Fibroblast of lung (primary cell): ENCODE results near the gene TTBK2. TPM values are rescaled to one million over a fixed set of nuclear protein-coding genes. Genes with fewer than 3 reads are reported as not detected.

Experiments used
- DNase-seq, 2 donors: peaks; one replicate each; pipeline versions ENCODE4 v3.0.0 to v3.0.0-alpha.2; 2010; ENCODE audit warnings: low read depth in 2 of 2
- H2AFZ ChIP-seq: 2 replicates; pipeline ENCODE4 v1.5.1; 2012; ENCODE audit warnings: low read length, control low read depth, inconsistent platforms
- H3K27ac ChIP-seq: 2 replicates; pipeline ENCODE4 v1.5.1; 2011; ENCODE audit warnings: low read length, control low read depth; ENCODE audit not compliant: insufficient read depth
- H3K27me3 ChIP-seq: 2 replicates; pipeline ENCODE4 v1.5.1; 2011; ENCODE audit warnings: mild to moderate bottlenecking, low read length; ENCODE audit not compliant: control insufficient read depth, insufficient read depth
- H3K36me3 ChIP-seq: 2 replicates; pipeline ENCODE4 v1.5.1; 2011; ENCODE audit warnings: low read length; ENCODE audit not compliant: control insufficient read depth, insufficient read depth
- H3K4me1 ChIP-seq: 2 replicates; pipeline ENCODE4 v1.5.1; 2011; ENCODE audit warnings: low read length; ENCODE audit not compliant: control insufficient read depth, insufficient read depth; ENCODE audit errors: extremely low read depth
- H3K4me2 ChIP-seq: 2 replicates; pipeline ENCODE4 v1.5.1; 2011; ENCODE audit warnings: low read length, control low read depth; ENCODE audit not compliant: insufficient read depth; ENCODE audit errors: extremely low read depth
- H3K4me3 ChIP-seq, 4 experiments: fragments of 200-600 bp in 1 of 4; sonication (generic) in 1 of 4; replicated peaks in 1 of 4; 2 replicates each; pipeline ENCODE4 v1.5.1; 2011 to 2016; ENCODE audit warnings: low read length in 4 of 4, low read depth in 3 of 4, mild to moderate bottlenecking in 3 of 4, control low read depth in 2 of 4, inconsistent platforms in 1 of 4, mixed read lengths in 1 of 4; ENCODE audit not compliant: insufficient read depth in 1 of 4; ENCODE audit errors: control extremely low read depth in 1 of 4
- H3K79me2 ChIP-seq: 2 replicates; pipeline ENCODE4 v1.5.1; 2012; ENCODE audit warnings: mild to moderate bottlenecking, low read length, inconsistent platforms; ENCODE audit not compliant: control insufficient read depth, insufficient read depth
- H3K9ac ChIP-seq: 2 replicates; pipeline ENCODE4 v1.5.1; 2011; ENCODE audit warnings: mild to moderate bottlenecking, low read length, control low read depth; ENCODE audit not compliant: insufficient read depth
- H3K9me3 ChIP-seq: 2 replicates; pipeline ENCODE4 v1.5.1; 2012; ENCODE audit warnings: low read depth, low read length; ENCODE audit not compliant: control insufficient read depth, insufficient read depth
- H4K20me1 ChIP-seq: 2 replicates; pipeline ENCODE4 v1.5.1; 2011; ENCODE audit warnings: low read length; ENCODE audit not compliant: control insufficient read depth, insufficient read depth; ENCODE audit errors: extremely low read depth
- EZH2 ChIP-seq: IDR thresholded peaks from 2 replicates; pipeline ENCODE4 v1.5.1; 2012; ENCODE audit warnings: low read length, control low read depth, mild to moderate bottlenecking; ENCODE audit errors: missing control alignments
- polyA plus RNA-seq, 2 donors: library from polyadenylated mRNA; depleted of rRNA in 1 of 2; stranded (reverse) in 1 of 2; unstranded in 1 of 2; fragments of >200 nt; gene quantifications; 2 replicates each; pipeline ENCODE4 v1.2.1, GENCODE V29; 2011 to 2012; ENCODE audit warnings: missing spikeins in 1 of 2
- total RNA-seq: library from RNA; depleted of rRNA; stranded (reverse); fragments of >200 nt; gene quantifications from 2 replicates; pipeline ENCODE4 v1.2.1, GENCODE V29; 2014
- TF ChIP-seq, protein P1 (sequence below), 2 donors: IDR thresholded peaks in 1 of 2; conservative IDR thresholded peaks in 1 of 2; 1 replicate in 1 of 2; 2 replicates in 1 of 2; pipeline ENCODE4 v1.5.1; 2011 to 2012; ENCODE audit warnings: low read length in 2 of 2, control low read depth in 1 of 2, inconsistent platforms in 1 of 2, low read depth in 1 of 2, mild to moderate bottlenecking in 1 of 2

The TTBK2 gene
- total and polyA plus RNA-seq, 2 donors (not counting 1 experiment from before 2014, with no cell fraction given): 5.6 to 16.2 TPM

DNA sequence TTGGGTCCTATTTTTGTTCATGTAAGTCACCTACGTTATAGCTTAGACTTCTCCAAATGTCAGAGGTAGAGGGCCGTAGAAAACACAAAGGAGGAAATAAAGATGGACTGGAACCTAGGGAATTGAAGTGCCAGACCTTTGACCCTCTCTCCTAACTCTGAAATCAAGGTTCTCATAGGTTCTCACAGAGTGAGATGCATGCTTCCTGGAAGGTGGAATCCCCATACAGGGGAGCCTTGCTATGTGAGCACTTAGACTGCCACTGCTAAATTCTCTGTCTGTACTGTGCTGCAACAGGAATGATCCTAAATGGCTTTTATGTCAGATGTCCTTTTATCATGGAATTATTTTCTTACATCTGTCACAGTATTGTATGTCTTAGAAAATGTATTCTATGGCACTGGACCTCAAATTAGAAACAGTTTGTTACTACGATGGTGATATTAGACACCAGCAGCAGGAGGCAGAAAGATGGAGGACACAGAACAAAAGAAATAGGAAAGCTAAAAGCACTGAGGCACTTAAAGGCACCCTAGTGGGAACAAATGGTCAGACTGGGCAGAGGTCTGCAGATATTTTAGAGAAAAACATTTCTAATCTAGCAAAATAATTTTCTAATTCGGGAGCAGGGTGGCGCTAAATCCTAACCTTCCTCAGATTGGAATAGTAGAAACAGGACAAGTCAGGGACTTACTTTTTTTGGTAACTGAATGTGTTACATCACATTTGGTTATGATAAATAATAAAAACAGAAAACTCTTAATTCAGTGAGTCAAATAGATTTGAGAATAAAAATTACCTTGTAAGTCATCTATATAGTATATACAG lies 123.4 kb downstream of the TTBK2 start:
- Histone ChIP-seq H2AFZ (no peak overlapping the region), H3K9ac (no peak overlapping the region), H3K27ac (no peak overlapping the region), H3K79me2 (no peaks in the 10 kb centered on the region), H3K36me3 (peaks cover 4% of the 10 kb centered on the region), H3K4me2 (peak overlapping the region; percentile 17), H3K27me3 (no peaks in the 10 kb centered on the region), H3K4me3 (no peak overlapping the region), H3K9me3 (no peaks in the 10 kb centered on the region), H3K4me1 (peaks cover 2% of the 10 kb centered on the region), H4K20me1 (no peaks in the 10 kb centered on the region)
- peak in 1 of 2 donors; percentile 28 for DNase-seq
- no peak for TF ChIP-seq EZH2
- TF ChIP-seq, protein P1, sequence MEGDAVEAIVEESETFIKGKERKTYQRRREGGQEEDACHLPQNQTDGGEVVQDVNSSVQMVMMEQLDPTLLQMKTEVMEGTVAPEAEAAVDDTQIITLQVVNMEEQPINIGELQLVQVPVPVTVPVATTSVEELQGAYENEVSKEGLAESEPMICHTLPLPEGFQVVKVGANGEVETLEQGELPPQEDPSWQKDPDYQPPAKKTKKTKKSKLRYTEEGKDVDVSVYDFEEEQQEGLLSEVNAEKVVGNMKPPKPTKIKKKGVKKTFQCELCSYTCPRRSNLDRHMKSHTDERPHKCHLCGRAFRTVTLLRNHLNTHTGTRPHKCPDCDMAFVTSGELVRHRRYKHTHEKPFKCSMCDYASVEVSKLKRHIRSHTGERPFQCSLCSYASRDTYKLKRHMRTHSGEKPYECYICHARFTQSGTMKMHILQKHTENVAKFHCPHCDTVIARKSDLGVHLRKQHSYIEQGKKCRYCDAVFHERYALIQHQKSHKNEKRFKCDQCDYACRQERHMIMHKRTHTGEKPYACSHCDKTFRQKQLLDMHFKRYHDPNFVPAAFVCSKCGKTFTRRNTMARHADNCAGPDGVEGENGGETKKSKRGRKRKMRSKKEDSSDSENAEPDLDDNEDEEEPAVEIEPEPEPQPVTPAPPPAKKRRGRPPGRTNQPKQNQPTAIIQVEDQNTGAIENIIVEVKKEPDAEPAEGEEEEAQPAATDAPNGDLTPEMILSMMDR (conservative IDR thresholded peaks at IDR 0.05 in 1 of 2, IDR thresholded peaks at IDR 0.05 in 1 of 2; ENCODE audit: low read depth in 1 of 2, low read length in 2 of 2): no peak

DNA sequence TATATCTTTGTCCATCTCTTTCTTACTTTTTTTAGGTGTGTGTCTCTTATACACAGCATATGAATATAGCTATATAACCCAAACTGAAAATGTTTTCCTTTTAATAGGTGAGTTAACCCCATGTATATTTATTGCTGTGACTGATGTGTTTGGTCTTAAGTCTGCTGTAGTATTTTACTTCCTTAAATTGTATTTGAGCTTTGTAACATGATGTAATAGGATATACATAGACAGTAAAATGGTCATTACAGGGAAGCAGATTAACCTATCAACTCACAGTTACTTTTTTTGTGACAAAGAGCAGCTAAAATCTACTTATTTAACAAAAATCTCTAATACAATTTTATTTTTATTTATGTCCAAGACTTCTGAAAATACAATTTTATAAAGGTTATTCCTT lies 131.9 kb downstream of the TTBK2 start:
- Histone ChIP-seq H4K20me1 (no peaks in the 10 kb centered on the region), H2AFZ (no peak overlapping the region), H3K36me3 (no peaks in the 10 kb centered on the region), H3K4me1 (no peaks in the 10 kb centered on the region), H3K9me3 (no peaks in the 10 kb centered on the region), H3K4me3 (no peak overlapping the region), H3K9ac (no peak overlapping the region), H3K79me2 (no peaks in the 10 kb centered on the region), H3K27me3 (no peaks in the 10 kb centered on the region), H3K4me2 (no peak overlapping the region), H3K27ac (no peak overlapping the region)
- TF ChIP-seq, protein P1 (conservative IDR thresholded peaks at IDR 0.05 in 1 of 2, IDR thresholded peaks at IDR 0.05 in 1 of 2; ENCODE audit: low read depth in 1 of 2, low read length in 2 of 2): no peak
- no peak for DNase-seq

DNA sequence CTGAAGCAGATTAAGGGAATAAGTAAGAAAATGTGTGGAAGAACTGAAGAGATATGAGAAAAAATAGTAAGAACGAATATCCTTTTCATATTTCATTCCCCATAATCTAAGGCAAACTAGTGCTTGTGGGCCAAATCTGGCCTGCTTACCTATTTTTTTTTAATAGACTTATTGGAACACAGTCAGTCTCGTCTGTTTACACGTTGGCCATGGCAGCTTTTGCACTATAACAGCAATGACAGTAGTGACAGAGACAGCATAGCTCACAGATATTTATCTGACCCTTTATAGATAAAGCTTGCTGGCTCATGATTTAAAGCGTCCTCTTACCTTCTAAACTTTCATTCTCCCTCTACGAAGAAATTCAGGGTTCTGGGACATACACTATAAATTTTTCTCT lies 133.6 kb downstream of the TTBK2 start:
- H3K9ac ChIP-seq: no peak overlapping the region
- no peak overlapping the region for H3K4me2 ChIP-seq
- no peak overlapping the region for H3K27ac ChIP-seq
- no peaks in the 10 kb centered on the region for H4K20me1 ChIP-seq
- H3K36me3 ChIP-seq: no peaks in the 10 kb centered on the region
- H3K27me3 ChIP-seq: no peaks in the 10 kb centered on the region
- no peak for DNase-seq
- TF ChIP-seq, protein P1 (conservative IDR thresholded peaks at IDR 0.05 in 1 of 2, IDR thresholded peaks at IDR 0.05 in 1 of 2; ENCODE audit: low read depth in 1 of 2, low read length in 2 of 2): no peak
- no peak for TF ChIP-seq EZH2
- no peak overlapping the region for H3K4me3 ChIP-seq
- no peaks in the 10 kb centered on the region for H3K9me3 ChIP-seq
- H3K4me1 ChIP-seq: no peaks in the 10 kb centered on the region
- no peak overlapping the region for H2AFZ ChIP-seq
- H3K79me2 ChIP-seq: no peaks in the 10 kb centered on the region
